ENCODE measurements around the gene DDR1.

Gene DDR1

GRCh38 chr6:30944051-30944450, 59.7 kb downstream of the DDR1 start:
- DNase-seq (ENCODE audit: low read depth in 2 of 3, low spot score in 1 of 3) = no peak

- no peak for DNase-seq (ENCODE audit: low read depth in 2 of 3, low spot score in 1 of 3)
These were observed 61.0 kb downstream of the DDR1 start for GRCh38 chr6:30945281-30945680.

- no peak for DNase-seq (ENCODE audit: low read depth in 2 of 3, low spot score in 1 of 3)
These were observed 62.9 kb downstream of the DDR1 start for GRCh38 chr6:30947231-30947630.

GRCh38 chr6:30948811-30949210, 64.5 kb downstream of the DDR1 start:
- DNase-seq (ENCODE audit: low read depth in 2 of 3, low spot score in 1 of 3) = no peak

Data from stimulated activated CD4-positive, alpha-beta T cell treated with anti-CD3 and anti-CD28 coated beads, Interleukin-12 subunit alpha, Interleukin-12 subunit beta, amount 100 ng/mL, for 48 hours (primary cell).